Calu3 (cell line): Measurements from ENCODE around the gene EMP3. TPM values are rescaled to one million over a fixed set of nuclear protein-coding genes. Genes with fewer than 3 reads are reported as not detected.

Experiments
- BruUV-seq: library from RNA; stranded (reverse); fragments of 400-500 nt; replicated peaks from 2 replicates; lab custom pipeline; 2021; lab: Mats Ljungman, UMichigan
- CTCF ChIA-PET: fragments of 300-600 bp; sonication (Branson Sonifier 250); formaldehyde crosslinking; loops from one replicate; lab custom pipeline; 2022; ENCODE audit warnings: antibody characterized with exemption; lab: Charles Lee
- DNase-seq: peaks from one replicate; pipeline ENCODE4 v3.0.0; 2022
- H3K27ac Mint-ChIP-seq: one replicate; pipeline ENCODE4 v1.8.0; 2022; ENCODE audit warnings: mixed read lengths; ENCODE audit not compliant: unreplicated experiment
- H3K27me3 Mint-ChIP-seq: one replicate; pipeline ENCODE4 v1.8.0; 2022; ENCODE audit warnings: mixed read lengths; ENCODE audit not compliant: unreplicated experiment
- H3K36me3 Mint-ChIP-seq: one replicate; pipeline ENCODE4 v1.8.0; 2022; ENCODE audit warnings: mild to moderate bottlenecking, moderate library complexity, mixed read lengths; ENCODE audit not compliant: insufficient read depth, unreplicated experiment
- H3K4me1 Mint-ChIP-seq: one replicate; pipeline ENCODE4 v1.8.0; 2022; ENCODE audit warnings: mild to moderate bottlenecking, low read depth, mixed read lengths; ENCODE audit not compliant: unreplicated experiment
- H3K4me3 Mint-ChIP-seq: one replicate; pipeline ENCODE4 v1.8.0; 2022; ENCODE audit warnings: mild to moderate bottlenecking, low read depth, moderate library complexity, mixed read lengths; ENCODE audit not compliant: unreplicated experiment
- H3K9me3 Mint-ChIP-seq: one replicate; pipeline ENCODE4 v1.8.0; 2022; ENCODE audit warnings: low read depth, mixed read lengths; ENCODE audit not compliant: unreplicated experiment
- CTCF ChIP-seq: fragments of 200-600 bp; IDR thresholded peaks from one replicate; pipeline ENCODE4 v1.8.0; 2022; ENCODE audit warnings: antibody characterized with exemption; ENCODE audit not compliant: unreplicated experiment
- intact Hi-C: fragments of 100-400 bp; cut with micrococcal nuclease; formaldehyde crosslinking; loops from one replicate; pipeline ENCODE4 v1.10.0; 2022; ENCODE audit not compliant: unreplicated experiment
- total RNA-seq: library from RNA; stranded (reverse); gene quantifications from 2 replicates; pipeline ENCODE4 v1.2.3, GENCODE V29; 2022

EMP3 gene
- total RNA-seq, 1 experiment from 2014 or later, result 29.5 TPM

- intact Hi-C loops, result no loop called here
- H3K27me3 Mint-ChIP-seq, result peaks cover 4% of the 10 kb centered on the region
- no peak for TF ChIP-seq CTCF
These were observed 52.8 kb downstream of the EMP3 start for GRCh38 chr19:48378194-48378570.

GRCh38 chr19:48379058-48379457, 53.7 kb downstream of the EMP3 start:
- Mint-ChIP-seq H3K4me3 (no peak overlapping the region), H3K9me3 (no peaks in the 10 kb centered on the region), H3K27me3 (no peaks in the 10 kb centered on the region), H3K36me3 (peaks cover 29% of the 10 kb centered on the region), H3K4me1 (no peaks in the 10 kb centered on the region), H3K27ac (no peak overlapping the region)
- no TSS peak for BruUV-seq
- no peak for DNase-seq
- CTCF ChIA-PET, result no interaction called here
- intact Hi-C loops, result no loop called here
- no peak for TF ChIP-seq CTCF

More at GRCh38 chr19:48378194-48378570, 52.8 kb downstream of the EMP3 start:
- H3K4me3 Mint-ChIP-seq, result no peak overlapping the region
- no peak overlapping the region for H3K27ac Mint-ChIP-seq
- H3K9me3 Mint-ChIP-seq, result no peaks in the 10 kb centered on the region
- peaks cover 25% of the 10 kb centered on the region for H3K36me3 Mint-ChIP-seq
- no peak for DNase-seq
- BruUV-seq, result no TSS peak
- CTCF ChIA-PET, result no interaction called here
- no peaks in the 10 kb centered on the region for H3K4me1 Mint-ChIP-seq

Other genes with a start within 250 kb of the EMP3 start
- gene PLA2G4C, start 214.7 kb upstream of the EMP3 start, total RNA-seq, result 4.2 and 7.7 TPM in 2 replicates
- gene LIG1, start 155.2 kb upstream of the EMP3 start, total RNA-seq, result 99.3 and 99.4 TPM in 2 replicates
- gene ZSWIM9, start 154.9 kb upstream of the EMP3 start, total RNA-seq, result 16.4 and 17.4 TPM in 2 replicates
- gene CARD8, start 69.6 kb upstream of the EMP3 start, total RNA-seq, result 32.3 and 34.0 TPM in 2 replicates
- 0.69 and 0.78 TPM in 2 replicates for gene ZNF114, start 55.5 kb upstream of the EMP3 start, total RNA-seq
- 10.4 and 14.8 TPM in 2 replicates for gene TMEM143, start 38.4 kb downstream of the EMP3 start, total RNA-seq
- not detected in 2 replicates for gene SYNGR4, start 38.8 kb downstream of the EMP3 start, total RNA-seq
- 185 and 194 TPM in 2 replicates for gene KDELR1, start 66.0 kb downstream of the EMP3 start, total RNA-seq
- 0.15 TPM in 1 of 2 replicates, not detected in the other for gene GRIN2D, start 68.1 kb downstream of the EMP3 start, total RNA-seq
- 75.0 and 76.7 TPM in 2 replicates for gene GRWD1, start 120.4 kb downstream of the EMP3 start, total RNA-seq
- gene KCNJ14, start 130.0 kb downstream of the EMP3 start, total RNA-seq, result 9.6 and 9.9 TPM in 2 replicates
- gene CYTH2, start 143.8 kb downstream of the EMP3 start, total RNA-seq, result 98.1 and 109 TPM in 2 replicates
- gene LMTK3, start 186.3 kb downstream of the EMP3 start, total RNA-seq, result 1.0 and 2.4 TPM in 2 replicates
- 0.64 TPM in 1 of 2 replicates, not detected in the other for gene SULT2B1, start 226.6 kb downstream of the EMP3 start, total RNA-seq